GM19372 (cell line): Measurements from ENCODE around the gene NPC1L1.
"Not testable (repeated sequence)": the region's sequence is repeated elsewhere in the genome, so short reads cannot be mapped to it uniquely, and the experiment has no call there.

Experiments
- ATAC-seq: cut with Tn5 transposase; IDR thresholded peaks from one replicate; pipeline ENCODE4 v1.9.1; 2021; ENCODE audit warnings: mild to moderate bottlenecking, low read depth, moderate library complexity; ENCODE audit not compliant: unreplicated experiment

The NPC1L1 gene

DNA sequence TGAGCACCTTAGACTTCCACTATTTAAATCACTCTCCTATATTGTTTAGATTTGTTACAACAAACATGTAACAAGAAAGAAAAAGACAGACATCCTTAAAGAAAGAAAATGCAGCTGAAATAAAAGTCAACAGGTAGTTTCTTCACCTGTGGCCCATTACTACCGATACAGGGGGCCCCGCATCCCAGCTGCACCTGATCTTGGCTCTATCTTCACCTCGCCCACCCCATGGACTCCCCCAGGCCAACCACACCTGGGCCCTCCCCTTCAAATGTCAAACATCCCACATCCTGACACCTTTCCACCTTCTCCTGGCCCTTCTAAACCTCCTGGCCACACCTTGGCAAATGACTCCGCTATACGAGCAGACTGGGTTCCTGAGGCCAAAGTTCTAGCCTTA is 25.6 kb upstream of the NPC1L1 start:
- ATAC-seq, result no peak

DNA sequence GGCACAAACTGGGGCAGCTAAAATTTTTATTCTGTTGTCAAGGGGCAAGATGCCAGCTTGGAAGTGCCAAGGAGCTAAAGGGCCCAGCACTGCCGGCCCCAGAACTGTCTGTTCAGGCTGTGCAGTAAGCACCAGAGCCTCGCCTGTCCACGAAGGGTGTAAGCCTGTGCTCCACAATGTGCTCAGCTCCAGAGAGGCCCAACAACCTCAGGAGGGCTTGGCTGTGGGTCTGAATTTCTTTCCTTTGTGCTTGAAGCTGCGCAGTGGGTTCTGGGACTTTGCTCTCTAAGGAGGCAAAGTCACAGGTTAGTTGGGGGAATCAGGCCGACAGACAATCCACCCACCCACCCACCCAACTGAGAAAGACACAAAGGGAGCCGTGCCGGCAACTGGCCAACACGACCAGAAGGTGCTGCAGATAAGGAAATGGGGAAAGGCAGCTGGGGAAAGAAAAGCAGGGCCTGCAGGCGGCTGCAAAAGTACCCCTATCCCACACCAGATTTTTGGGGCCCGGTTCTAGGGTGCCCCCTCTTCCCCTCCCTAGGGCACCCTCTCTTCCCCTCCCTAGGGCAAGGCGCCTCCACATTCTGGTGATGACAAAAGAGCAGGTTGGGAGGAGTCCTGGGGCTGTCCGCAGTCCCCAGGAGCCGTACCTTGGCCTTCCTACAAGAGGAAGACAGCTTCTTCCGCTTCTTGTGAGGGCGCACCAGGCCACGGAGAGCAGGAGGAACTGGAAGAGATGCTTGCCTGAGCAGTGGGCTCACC is 24.8 kb upstream of the NPC1L1 start:
- peak; percentile 34 for ATAC-seq

DNA sequence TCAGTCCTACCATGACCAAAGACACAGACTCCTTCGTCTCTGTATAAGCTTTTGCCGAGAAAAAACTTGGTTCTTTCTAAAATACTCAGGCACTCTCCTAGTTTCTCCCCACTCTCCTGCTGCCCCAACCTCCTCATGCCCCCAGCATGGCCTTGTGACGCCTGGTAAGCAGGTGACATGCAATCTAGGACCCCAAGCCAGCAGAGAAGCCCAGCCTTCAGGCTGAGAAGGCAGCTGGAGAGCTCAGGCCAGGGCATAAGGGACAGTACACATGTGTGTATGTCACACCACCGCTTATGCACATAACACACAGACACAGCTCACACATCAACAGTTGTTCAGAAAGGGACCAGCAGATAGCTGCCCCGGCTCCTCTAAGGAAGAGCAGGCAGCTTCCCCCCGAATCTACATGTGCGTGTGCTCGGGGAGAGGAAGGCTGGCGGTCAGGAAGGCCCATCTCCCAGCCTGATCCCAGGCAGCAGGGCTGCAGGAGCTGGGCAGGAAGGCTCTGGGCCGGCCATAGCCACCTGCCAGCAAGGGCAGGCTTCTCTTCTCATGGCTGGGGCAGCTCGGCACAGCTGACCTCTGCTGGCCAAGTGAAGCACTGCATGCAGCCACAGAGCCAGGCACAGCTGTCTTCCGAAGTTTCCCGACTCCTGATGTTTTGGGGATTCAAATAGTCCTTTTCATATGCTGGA is 24.1 kb upstream of the NPC1L1 start:
- peak; percentile 65 for ATAC-seq

DNA sequence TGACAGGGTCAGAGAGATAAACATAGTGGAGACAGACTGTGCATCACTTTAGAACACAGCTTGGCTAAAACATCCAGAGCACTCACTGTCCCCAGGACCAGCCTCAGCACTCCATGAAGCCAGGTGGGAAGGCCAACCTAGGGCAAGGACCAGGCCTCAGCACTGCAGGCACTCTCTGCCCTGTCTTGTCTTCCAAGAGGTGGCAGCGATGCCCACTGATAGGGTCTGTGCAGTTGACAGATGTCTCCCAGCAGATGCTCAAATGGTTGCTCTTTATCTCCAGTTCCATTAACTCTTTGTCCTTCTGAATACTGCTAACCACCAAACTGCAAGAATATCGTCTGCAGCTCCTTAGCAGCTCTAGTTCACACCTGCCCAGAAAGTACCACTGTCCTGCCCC is 23.5 kb upstream of the NPC1L1 start:
- no peak for ATAC-seq

DNA sequence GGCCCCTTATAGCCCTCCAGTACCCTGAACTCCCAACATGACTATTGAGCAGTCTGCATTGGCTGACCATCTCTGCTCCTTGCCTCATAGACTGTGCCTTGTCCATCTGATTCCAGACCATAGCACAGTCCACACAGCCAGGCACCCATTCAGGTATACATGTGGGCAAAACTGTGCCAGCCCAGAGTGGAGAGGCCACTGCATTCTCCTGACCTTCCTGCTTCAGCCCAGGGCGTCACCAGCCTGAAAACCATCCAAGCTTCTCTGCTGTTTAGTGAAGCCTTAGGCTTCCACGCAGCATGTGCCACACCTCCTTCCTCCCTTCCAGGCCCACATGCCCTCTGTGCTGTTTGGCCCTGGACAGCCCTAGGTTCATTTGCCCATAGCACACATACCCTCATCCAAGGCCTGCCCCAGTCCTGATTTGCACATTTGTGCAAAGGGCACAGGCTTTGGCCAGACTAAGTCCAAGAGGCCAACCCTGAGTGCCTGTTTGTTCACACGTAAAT is 22.1 kb upstream of the NPC1L1 start:
- ATAC-seq, result no peak

DNA sequence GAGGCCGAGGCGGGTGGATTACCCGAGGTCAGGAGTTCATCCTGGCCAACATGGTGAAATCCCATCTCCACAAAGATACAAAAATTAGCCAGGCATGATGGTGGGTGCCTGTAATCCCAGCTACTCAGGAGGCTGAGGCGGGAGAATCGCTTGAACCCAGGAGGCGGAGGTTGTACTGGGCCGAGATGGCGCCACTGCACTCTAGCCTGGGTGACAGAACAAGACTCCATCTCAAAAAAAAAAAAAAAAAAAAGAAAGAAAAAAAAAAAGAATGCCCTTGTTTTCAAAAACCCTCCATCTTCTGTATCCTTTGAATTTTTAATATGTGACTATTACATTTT is 21.5 kb upstream of the NPC1L1 start:
- ATAC-seq, result not testable (repeated sequence)

DNA sequence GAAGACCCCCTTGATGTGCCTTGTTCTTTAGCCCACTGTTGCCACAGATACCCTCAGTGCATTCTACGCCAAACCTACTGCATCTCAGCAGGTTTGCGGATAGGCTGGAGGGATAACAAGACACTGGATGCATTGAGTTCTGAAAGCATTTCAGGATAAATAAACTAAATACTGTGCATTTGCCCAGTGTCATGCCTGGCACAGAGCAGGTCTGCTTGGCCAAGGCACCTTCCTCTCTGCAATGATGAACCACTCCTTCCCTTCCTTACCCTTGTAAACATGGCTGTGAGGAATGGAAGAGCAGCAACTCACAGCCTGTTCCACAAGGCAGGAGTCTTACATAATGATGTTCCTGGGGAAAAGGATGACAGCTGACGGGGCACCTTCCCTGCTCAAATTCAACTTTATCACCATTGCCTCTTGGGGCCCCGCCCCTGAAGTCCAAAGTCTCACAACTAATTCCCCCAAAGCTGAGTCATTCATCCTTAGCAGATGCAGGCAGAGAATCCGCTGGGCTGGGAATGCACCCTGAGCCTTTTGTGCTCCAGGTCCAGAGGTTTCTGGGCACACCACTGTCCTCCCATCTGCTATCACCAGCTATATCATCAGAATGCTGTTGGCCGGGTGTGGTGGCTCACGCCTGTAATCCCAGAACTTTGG is 21.0 kb upstream of the NPC1L1 start:
- no peak for ATAC-seq

DNA sequence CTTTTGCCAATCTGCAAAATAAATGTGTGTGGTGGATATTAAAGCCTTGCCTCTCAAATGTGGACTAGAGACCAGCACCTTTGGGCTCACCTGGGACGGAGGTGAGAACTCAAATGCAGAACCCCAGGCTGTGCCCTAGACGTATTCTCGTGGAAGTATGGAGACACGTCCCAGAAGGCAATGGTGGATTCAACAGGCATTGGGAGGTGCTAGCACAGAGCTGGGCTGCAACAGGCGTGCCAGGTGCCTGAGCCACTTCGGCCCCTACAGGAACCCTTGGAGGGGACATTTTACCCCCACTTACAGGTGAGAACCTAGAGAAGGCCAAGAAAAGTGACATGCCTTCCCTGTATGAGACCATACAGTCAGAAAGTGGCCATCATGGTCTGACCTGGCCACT is 20.4 kb upstream of the NPC1L1 start:
- no peak for ATAC-seq

DNA sequence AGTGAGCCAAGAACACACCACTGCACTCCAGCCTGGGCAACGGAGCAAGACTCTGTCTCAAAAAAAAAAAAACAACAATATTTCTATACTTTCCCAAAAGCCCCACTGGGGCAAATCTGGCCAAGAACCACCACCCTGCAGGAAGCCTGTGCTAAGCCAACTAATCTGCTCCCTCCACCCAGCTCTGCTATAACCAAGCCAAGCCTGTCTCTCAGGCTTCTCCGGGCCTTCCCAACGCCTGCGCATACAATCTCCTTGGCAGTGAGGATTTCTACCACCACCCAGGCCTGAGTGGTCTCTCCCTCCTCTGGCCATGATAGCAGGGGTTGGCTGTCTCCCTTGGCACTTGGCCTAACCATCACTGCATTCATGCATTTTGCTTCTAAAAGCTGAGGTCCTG is 18.4 kb upstream of the NPC1L1 start:
- ATAC-seq, result no peak

DNA sequence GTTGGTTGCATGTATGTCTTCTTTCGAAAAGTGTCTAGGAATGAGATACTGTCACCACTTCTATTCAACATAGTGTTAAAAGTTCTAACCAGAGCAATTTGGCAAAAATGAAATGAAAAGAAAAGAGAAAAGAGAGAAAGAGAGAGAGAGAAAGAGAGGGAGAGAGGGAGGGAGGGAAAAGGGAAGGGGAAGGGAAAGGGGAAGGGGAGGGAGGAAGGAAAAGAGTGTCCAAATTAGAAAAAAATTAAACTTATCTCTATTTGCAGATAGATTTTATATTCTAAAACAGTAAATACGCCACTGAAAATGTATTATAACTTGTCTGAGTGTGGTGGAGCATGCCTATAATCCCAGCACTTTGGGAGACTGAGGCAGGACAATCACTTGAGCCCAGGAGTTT is 16.4 kb upstream of the NPC1L1 start:
- no peak for ATAC-seq

DNA sequence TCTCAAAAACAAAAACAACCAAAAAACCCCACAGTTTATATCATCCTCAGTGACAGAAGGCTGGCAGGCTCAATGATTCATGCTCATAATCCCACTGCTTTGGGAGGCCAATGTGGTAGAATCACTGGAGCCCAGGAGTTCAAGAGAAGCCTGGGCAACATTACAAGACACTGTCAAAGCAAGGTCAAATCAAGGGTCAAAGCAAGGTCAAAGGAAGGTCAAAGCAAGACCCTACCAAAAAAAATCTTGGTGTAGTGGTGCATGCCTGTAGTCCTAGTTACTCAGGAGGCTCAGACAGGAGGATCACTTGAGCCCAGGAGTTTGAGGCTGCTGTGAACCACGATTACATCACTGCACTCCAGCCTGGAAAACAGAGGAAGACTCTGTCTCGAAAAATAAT is 14.2 kb upstream of the NPC1L1 start:
- no peak for ATAC-seq

DNA sequence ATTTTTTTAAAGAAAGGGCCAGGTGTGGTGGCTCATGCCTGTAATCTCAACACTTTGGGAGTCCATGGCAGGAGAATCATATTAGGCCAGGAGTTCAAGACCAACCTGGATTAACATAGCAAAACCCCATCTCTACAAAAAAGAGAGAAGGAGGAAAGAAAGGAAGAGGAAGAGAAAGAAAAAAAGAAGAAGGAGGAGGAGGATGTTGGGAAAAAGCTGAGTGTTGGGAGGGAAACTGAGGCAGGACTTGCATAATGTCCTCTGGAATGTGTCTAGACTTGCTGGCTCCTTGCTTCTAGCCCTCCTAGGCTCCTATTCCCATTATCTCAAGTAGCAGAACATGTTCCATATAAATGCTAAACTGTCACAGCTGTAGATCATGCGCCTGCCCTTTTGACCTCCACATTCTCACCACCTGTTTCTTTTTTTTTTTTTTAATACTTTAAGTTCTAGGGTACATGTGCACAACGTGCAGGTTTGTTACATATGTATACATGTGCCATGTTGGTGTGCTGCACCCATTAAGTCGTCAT is 11.4 kb upstream of the NPC1L1 start:
- not testable (repeated sequence) for ATAC-seq

DNA sequence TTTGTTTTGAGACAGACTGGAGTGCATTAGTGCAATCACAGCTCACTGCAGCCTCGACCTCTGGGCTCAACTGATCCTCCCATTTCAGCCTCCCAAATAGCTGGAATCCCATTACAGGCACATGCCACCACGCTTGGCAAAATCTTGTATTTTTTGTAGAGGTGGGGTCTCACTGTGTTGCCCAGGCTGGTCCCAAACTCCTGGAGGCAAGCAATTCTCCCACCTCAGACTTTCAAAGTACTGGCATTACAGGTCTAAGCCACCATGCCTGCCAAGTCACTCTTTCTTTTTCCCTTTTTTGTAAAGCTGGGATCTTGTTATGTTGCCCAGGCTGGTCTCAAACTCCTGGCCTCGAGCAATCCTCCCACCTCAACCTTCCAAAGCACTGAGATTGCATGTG is 8.3 kb upstream of the NPC1L1 start:
- ATAC-seq, result no peak

DNA sequence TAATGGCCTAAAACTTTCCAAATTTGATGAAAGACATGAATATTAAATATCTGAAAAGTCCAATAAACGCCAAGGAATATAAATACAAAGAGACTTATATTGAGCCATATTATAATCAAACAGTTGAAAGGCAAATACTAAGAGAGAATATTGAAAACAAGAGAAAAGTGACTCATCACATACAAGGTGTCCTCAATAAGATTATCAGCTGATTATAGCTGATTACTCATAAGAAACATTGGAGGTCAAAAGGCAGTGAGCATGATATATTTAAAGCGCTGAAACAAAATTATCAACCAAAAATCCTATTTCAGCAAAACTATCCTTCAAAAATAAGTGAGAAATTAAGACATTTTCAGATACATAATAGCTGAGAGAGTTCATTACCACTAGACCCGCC is 7.8 kb upstream of the NPC1L1 start:
- no peak for ATAC-seq

DNA sequence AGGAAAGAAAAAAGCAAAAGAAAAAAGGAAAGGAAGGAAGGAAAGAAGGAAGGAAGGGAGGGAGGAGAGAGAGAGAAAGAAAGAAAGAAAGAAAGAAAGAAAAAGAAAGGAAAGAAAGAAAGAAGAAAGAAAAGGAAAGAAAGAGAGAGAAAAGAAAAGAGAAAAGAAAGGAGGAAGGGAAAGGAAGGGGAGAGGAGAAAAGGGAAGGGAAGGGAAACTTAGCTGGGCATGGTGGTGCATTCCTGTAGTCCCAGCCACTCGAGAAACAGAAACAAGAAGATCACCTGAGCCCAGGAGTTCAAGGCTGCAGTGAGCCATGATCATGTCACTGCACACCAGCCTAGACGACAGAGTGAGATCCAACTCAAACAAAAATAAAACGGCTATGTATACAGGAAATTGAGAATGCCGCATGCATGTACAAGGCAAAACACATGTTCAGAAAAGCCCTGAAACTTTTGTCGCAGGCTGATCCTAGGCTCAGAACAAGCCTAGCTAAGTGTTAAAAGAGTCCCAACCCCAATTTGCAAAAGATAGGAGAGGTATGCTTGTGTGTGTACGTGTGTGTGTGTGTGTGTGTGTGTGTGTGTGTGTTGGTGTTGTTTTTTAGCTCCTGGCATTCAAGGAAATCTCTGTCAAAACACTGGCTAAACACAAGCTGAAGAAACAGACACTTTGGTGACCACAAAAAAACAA is 6.6 kb upstream of the NPC1L1 start:
- ATAC-seq, result no peak

DNA sequence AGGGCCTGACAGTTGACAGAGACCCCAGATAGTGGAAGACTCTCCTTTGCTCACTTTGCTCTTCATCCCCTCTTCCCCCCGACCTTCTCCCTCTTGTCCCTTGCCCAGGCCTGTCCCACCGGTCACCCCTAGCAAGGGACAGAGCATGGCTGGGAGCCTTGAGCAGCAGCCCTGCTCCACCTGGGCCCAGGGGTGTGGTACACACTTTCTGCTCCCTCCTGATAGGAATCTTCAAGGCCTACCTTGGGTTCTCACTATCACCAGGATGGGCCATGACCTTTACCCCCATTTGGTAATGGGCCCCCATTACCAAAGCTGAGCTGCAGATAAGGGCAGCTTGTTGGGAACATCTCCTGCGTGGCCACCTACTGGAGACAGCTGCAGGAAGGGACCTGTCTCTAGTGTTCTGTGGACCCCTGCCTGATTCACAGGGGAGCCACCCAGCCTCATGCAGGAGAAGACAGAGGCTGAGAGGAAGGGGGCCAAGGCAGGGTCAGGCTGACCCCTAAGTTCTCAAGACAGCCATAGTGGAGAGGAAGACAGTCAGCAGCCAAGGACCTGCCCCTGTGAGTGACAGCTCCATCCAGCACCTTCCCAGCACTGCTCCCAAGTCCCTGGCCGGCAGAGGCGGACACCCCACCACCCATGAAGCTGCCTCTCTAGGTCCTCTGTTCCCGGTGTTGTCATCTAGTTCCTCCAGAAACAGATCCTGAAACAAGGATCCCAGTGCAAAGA is 913 bp upstream of the NPC1L1 start:
- no peak for ATAC-seq

DNA sequence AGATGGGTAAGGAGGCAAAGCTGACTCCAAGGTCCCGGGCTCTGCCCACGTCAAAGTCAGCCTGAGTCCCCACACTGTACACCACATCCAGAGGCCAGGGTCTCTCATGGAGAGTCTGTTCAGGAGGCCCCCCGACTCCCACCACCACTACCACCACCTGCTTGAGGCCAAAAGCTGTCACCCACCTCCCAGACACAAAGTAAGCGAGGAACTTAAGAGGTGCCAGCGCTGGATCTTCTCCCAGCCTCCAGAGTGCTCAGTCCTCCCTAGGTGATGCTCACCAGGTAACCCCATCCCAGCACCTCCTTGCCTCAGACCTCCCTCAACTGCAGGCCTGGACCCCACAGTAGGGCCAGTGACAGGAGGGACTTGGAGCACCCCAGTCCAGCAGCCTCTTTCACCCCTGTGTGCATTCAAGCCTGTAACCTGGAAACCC is 520 bp downstream of the NPC1L1 start:
- ATAC-seq, result no peak

DNA sequence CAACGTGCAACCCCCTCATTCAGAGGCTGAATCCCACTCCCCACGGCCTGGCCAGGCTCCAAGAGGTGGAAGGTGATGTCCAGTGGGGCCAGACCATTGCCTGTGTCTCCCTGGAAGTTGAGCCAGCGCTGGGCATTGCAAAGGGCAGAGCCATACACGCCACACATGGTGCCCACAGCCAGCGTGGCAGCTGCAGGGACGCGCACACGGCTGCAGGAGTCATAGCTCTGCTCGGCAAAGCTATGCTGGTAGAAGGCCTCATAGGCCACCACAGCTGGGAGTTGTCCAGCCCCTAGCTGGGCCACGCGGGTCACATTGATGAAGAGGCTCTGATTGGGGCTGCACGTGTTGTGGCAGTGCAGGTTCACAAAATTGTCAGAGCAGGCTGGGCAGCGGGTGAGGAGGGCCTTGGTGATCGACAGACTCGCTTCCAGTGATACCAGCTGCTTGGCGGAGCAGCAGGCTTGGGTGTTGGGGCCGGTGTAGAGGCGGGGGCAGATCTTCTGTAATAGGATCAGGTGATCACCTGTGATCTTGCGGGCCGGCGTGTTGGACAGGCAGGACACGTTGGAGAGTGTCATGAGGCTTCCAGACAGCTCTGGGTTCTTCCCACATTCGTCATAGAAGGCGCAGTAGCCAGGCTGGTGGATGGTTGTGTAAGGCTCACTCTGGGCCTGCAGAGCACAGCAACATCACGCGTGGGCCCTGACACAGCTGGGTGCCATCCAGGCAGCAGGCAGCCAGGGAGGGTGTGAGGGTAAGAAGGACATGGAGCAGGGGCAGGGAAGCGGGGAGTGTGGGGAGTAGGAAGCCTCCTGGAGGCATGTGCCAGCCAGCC is 1.2 kb downstream of the NPC1L1 start:
- no peak for ATAC-seq
